H9 (cell line): ENCODE data around the gene RPS6KA6. TPM values are rescaled to one million over a fixed set of nuclear protein-coding genes. Genes with fewer than 3 reads are reported as not detected.

Source experiments
- DNase-seq: peaks from one replicate; pipeline ENCODE4 v3.0.0-alpha.2; 2017
- H2AFZ ChIP-seq: one replicate; pipeline ENCODE4 v1.6.1; 2013; ENCODE audit warnings: mild to moderate bottlenecking, low read length, control low read depth, moderate library complexity
- H2AK5ac ChIP-seq: 2 replicates; pipeline ENCODE4 v1.6.1; 2013; ENCODE audit warnings: low read length, control low read depth, mixed read lengths; ENCODE audit not compliant: insufficient read length
- H2BK120ac ChIP-seq: one replicate; pipeline ENCODE4 v1.6.1; 2013; ENCODE audit warnings: low read depth, mild to moderate bottlenecking, low read length, control low read depth, inconsistent platforms; ENCODE audit not compliant: poor library complexity, severe bottlenecking
- H2BK12ac ChIP-seq: 2 replicates; pipeline ENCODE4 v1.6.1; 2013; ENCODE audit warnings: low read length, control low read depth, mixed read lengths, low read depth; ENCODE audit not compliant: insufficient read length
- H2BK15ac ChIP-seq: 2 replicates; pipeline ENCODE4 v1.6.1; 2013; ENCODE audit warnings: low read depth, low read length, control low read depth
- H2BK20ac ChIP-seq: one replicate; pipeline ENCODE4 v1.6.1; 2013; ENCODE audit warnings: low read depth, mild to moderate bottlenecking, low read length, control low read depth, inconsistent platforms; ENCODE audit not compliant: poor library complexity, severe bottlenecking
- H2BK5ac ChIP-seq: 2 replicates; pipeline ENCODE4 v1.6.1; 2013; ENCODE audit warnings: low read length, control low read depth, mixed read lengths; ENCODE audit not compliant: insufficient read length
- H3K14ac ChIP-seq: 2 replicates; pipeline ENCODE4 v1.6.1; 2013; ENCODE audit warnings: low read length, control low read depth; ENCODE audit not compliant: insufficient read depth
- H3K18ac ChIP-seq: 2 replicates; pipeline ENCODE4 v1.6.1; 2013; ENCODE audit warnings: low read depth, mild to moderate bottlenecking, mixed read lengths, low read length, control low read depth; ENCODE audit not compliant: insufficient read length
- H3K23ac ChIP-seq: 2 replicates; pipeline ENCODE4 v1.6.1; 2013; ENCODE audit warnings: low read length, control low read depth, mixed read lengths, low read depth; ENCODE audit not compliant: insufficient read length
- H3K23me2 ChIP-seq: 2 replicates; pipeline ENCODE4 v1.6.1; 2013; ENCODE audit warnings: low read depth, mild to moderate bottlenecking, mixed read lengths, low read length, control low read depth; ENCODE audit not compliant: insufficient read length, poor library complexity, severe bottlenecking
- H3K27ac ChIP-seq: 2 replicates; pipeline ENCODE4 v1.5.1; 2013; ENCODE audit warnings: low read length, control low read depth, mixed read lengths, low read depth; ENCODE audit not compliant: insufficient read length
- H3K27me3 ChIP-seq: 2 replicates; pipeline ENCODE4 v1.6.1; 2013; ENCODE audit warnings: low read length, control low read depth, inconsistent platforms; ENCODE audit not compliant: insufficient read depth
- H3K4ac ChIP-seq: 2 replicates; pipeline ENCODE4 v1.6.1; 2013; ENCODE audit warnings: low read depth, mild to moderate bottlenecking, control low read depth, inconsistent platforms, low read length, moderate library complexity
- H3K4me1 ChIP-seq: 2 replicates; pipeline ENCODE4 v1.6.1; 2013; ENCODE audit warnings: low read length, control low read depth, inconsistent platforms; ENCODE audit not compliant: insufficient read depth
- H3K4me2 ChIP-seq: 2 replicates; pipeline ENCODE4 v1.6.1; 2013; ENCODE audit warnings: low read length, control low read depth, mixed read lengths; ENCODE audit not compliant: insufficient read length, insufficient read depth
- H3K56ac ChIP-seq: 2 replicates; pipeline ENCODE4 v1.6.1; 2013; ENCODE audit warnings: low read depth, mild to moderate bottlenecking, mixed read lengths, low read length, control low read depth; ENCODE audit not compliant: insufficient read length
- H3K79me1 ChIP-seq: 2 replicates; pipeline ENCODE4 v1.6.1; 2013; ENCODE audit warnings: low read depth, mild to moderate bottlenecking, moderate library complexity, low read length, control low read depth, inconsistent platforms; ENCODE audit not compliant: insufficient read depth, poor library complexity, severe bottlenecking
- H3K79me2 ChIP-seq: 2 replicates; pipeline ENCODE4 v1.6.1; 2013; ENCODE audit warnings: low read length, control low read depth, inconsistent platforms; ENCODE audit not compliant: insufficient read depth
- H3K9ac ChIP-seq: 2 replicates; pipeline ENCODE4 v1.6.1; 2013; ENCODE audit warnings: low read length, control low read depth, mixed read lengths; ENCODE audit not compliant: insufficient read length; ENCODE audit errors: extremely low read depth
- H3K9me3 ChIP-seq: one replicate; pipeline ENCODE4 v1.6.1; 2013; ENCODE audit warnings: low read depth, low read length, inconsistent platforms; ENCODE audit not compliant: control insufficient read depth
- H3T11ph ChIP-seq: one replicate; pipeline ENCODE4 v1.6.1; 2013; ENCODE audit warnings: mild to moderate bottlenecking, low read length, control low read depth, inconsistent platforms
- H4K20me1 ChIP-seq: one replicate; pipeline ENCODE4 v1.6.1; 2013; ENCODE audit not compliant: control insufficient read depth, insufficient read length, insufficient read depth
- H4K5ac ChIP-seq: 2 replicates; pipeline ENCODE4 v1.6.1; 2013; ENCODE audit warnings: low read depth, mild to moderate bottlenecking, mixed read lengths, low read length, control low read depth; ENCODE audit not compliant: insufficient read length
- H4K8ac ChIP-seq: replicated peaks from 2 replicates; pipeline ENCODE4 v1.6.1; 2013; ENCODE audit warnings: low read length, control low read depth, mixed read lengths, low read depth; ENCODE audit not compliant: insufficient read length
- H4K91ac ChIP-seq: 2 replicates; pipeline ENCODE4 v1.6.1; 2013; ENCODE audit warnings: low read depth, mild to moderate bottlenecking, moderate library complexity, mixed read lengths, low read length, control low read depth; ENCODE audit not compliant: insufficient read length
- H3K27ac Mint-ChIP-seq, 3 experiments: 2 replicates in 2 of 3; 3 replicates in 1 of 3; pipeline ENCODE4 v1.8.0; 2020 to 2021; ENCODE audit warnings: mixed read lengths in 3 of 3, mild to moderate bottlenecking in 1 of 3, moderate library complexity in 1 of 3
- H3K27me3 Mint-ChIP-seq: 2 replicates; pipeline ENCODE4 v1.8.0; 2021; ENCODE audit warnings: low read depth, mild to moderate bottlenecking, moderate library complexity, mixed read lengths
- H3K36me3 Mint-ChIP-seq, 3 experiments: 2 replicates in 2 of 3; 3 replicates in 1 of 3; pipeline ENCODE4 v1.8.0; 2020 to 2021; ENCODE audit warnings: low read depth in 3 of 3, mixed read lengths in 3 of 3; ENCODE audit not compliant: insufficient read depth in 1 of 3
- H3K4me1 Mint-ChIP-seq, 2 experiments: 2 replicates each; pipeline ENCODE4 v1.8.0; 2020; ENCODE audit warnings: mixed read lengths in 2 of 2
- H3K4me3 Mint-ChIP-seq, 2 experiments: 2 replicates in 1 of 2; 3 replicates in 1 of 2; pipeline ENCODE4 v1.8.0; 2020 to 2021; ENCODE audit warnings: mild to moderate bottlenecking in 2 of 2, mixed read lengths in 2 of 2, moderate library complexity in 1 of 2
- H3K9me3 Mint-ChIP-seq, 2 experiments: 2 replicates in 1 of 2; 3 replicates in 1 of 2; pipeline ENCODE4 v1.8.0; 2020; ENCODE audit warnings: mild to moderate bottlenecking in 2 of 2, mixed read lengths in 2 of 2, moderate library complexity in 1 of 2
- CTCF ChIP-seq: fragments of 200-600 bp; sonication (generic); conservative IDR thresholded peaks from 3 replicates; pipeline ENCODE4 v1.8.0; 2021; ENCODE audit warnings: antibody characterized with exemption, mild to moderate bottlenecking
- WGBS: extraction: QIAGEN DNeasy Blood & Tissue Kit; methylation state at CpG from one replicate; pipeline ENCODE4 v1.1.7; 2013; ENCODE audit warnings: missing lambda C conversion rate, low lambda C conversion rate, mixed read lengths; ENCODE audit not compliant: insufficient read length; ENCODE audit errors: extremely low coverage; 5-methylcytosine and 5-hydroxymethylcytosine counted together
- total RNA-seq: library from RNA; stranded (reverse); gene quantifications from 2 replicates; pipeline ENCODE4 v1.2.1, GENCODE V29; 2021

Gene RPS6KA6
- total RNA-seq, 1 experiment from 2014 or later, result 12.1 TPM

- Histone ChIP-seq H3K79me1 (no peaks in the 10 kb centered on the region), H3K4me2 (no peak overlapping the region), H4K20me1 (no peaks in the 10 kb centered on the region), H2BK20ac (no peak overlapping the region), H4K5ac (no peak overlapping the region), H3T11ph (no peak overlapping the region), H3K79me2 (no peaks in the 10 kb centered on the region), H3K27me3 (no peaks in the 10 kb centered on the region), H3K18ac (no peak overlapping the region), H2AK5ac (no peak overlapping the region), H3K9me3 (peaks cover 12% of the 10 kb centered on the region), H3K56ac (no peak overlapping the region), H4K91ac (no peak overlapping the region), H3K23ac (no peak overlapping the region), H3K9ac (no peak overlapping the region), H2BK15ac (no peak overlapping the region), H3K4ac (no peak overlapping the region), H2BK12ac (no peak overlapping the region), H2BK120ac (no peak overlapping the region), H3K27ac (no peak overlapping the region), H3K23me2 (no peaks in the 10 kb centered on the region), H4K8ac (no peak overlapping the region), H3K4me1 (no peaks in the 10 kb centered on the region), H2AFZ (no peak overlapping the region), H3K14ac (no peak overlapping the region), H2BK5ac (no peak overlapping the region)
- DNase-seq, result no peak
- Mint-ChIP-seq H3K4me3 (no peak overlapping the region), H3K27me3 (no peaks in the 10 kb centered on the region), H3K27ac (no peak overlapping the region; a peak in 1 of 7 replicates), H3K9me3 (peaks cover 47 to 56% of the 10 kb centered on the region in 2 experiments), H3K4me1 (peaks cover 7% of the 10 kb centered on the region in 2 experiments), H3K36me3 (peaks cover 0 to 4% (median 2%) of the 10 kb centered on the region in 3 experiments; a peak in 2 of 7 replicates)
- no peak for TF ChIP-seq CTCF
- no CpG with 5 or more reads among the region's 2 CpGs for WGBS
Measured at GRCh38 chrX:84216881-84217280, 28.9 kb upstream of the RPS6KA6 start.
